A673 (cell line): Measurements from ENCODE around the gene SDC4.

Experiments
- EZH2 ChIP-seq: fragments of 200-600 bp; sonication (generic); IDR thresholded peaks from 2 replicates; pipeline ENCODE4 v1.6.1; 2017; ENCODE audit warnings: borderline replicate concordance, low read depth, mild to moderate bottlenecking, mixed read lengths, antibody characterized with exemption, low read length; ENCODE audit not compliant: poor library complexity, severe bottlenecking
- TF ChIP-seq, protein P1 (sequence below): fragments of 300-800, 200-600 bp; sonication (generic); conservative IDR thresholded peaks from 2 replicates; pipeline ENCODE4 v1.5.1; 2017; ENCODE audit warnings: low read depth, mild to moderate bottlenecking, antibody characterized with exemption, low read length, moderate library complexity, mixed read lengths

DNA sequence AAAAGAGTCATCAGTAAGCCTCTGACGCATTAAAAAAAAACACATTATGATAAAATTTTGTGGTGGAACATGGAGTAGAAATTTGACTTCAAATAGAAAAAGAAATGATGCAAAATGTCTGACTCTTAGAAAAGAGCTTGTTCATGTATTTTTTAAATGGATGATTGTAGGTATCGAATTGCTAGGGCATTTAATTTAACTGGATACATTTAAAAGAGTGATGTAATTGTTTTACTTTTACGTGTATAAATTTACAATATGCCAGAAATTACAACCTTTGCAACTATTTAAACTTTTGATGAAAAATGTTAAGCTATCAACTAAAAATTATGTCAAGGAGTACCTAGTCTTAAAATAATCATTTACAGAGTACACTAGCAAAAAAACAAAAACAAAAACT lies 4.5 kb upstream of the SDC4 start:
- TF ChIP-seq, protein P1, sequence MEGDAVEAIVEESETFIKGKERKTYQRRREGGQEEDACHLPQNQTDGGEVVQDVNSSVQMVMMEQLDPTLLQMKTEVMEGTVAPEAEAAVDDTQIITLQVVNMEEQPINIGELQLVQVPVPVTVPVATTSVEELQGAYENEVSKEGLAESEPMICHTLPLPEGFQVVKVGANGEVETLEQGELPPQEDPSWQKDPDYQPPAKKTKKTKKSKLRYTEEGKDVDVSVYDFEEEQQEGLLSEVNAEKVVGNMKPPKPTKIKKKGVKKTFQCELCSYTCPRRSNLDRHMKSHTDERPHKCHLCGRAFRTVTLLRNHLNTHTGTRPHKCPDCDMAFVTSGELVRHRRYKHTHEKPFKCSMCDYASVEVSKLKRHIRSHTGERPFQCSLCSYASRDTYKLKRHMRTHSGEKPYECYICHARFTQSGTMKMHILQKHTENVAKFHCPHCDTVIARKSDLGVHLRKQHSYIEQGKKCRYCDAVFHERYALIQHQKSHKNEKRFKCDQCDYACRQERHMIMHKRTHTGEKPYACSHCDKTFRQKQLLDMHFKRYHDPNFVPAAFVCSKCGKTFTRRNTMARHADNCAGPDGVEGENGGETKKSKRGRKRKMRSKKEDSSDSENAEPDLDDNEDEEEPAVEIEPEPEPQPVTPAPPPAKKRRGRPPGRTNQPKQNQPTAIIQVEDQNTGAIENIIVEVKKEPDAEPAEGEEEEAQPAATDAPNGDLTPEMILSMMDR = no peak
- no peak for TF ChIP-seq EZH2
